Measurements from ENCODE around the gene ZNF71. TPM values are rescaled to one million over a fixed set of nuclear protein-coding genes. Genes with fewer than 3 reads are reported as not detected.

The ZNF71 gene
- 10 to 100 TPM; 11.3 to 29.9 (median 17.8) TPM for total RNA-seq

- ATAC-seq = peak; percentile 96
- peak in 1 of 2 donors; percentile 5 for TF ChIP-seq POLR2A (IDR thresholded peaks at IDR 0.05)
- no peak for TF ChIP-seq CTCF (IDR thresholded peaks at IDR 0.05)
- TF ChIP-seq EP300 (IDR thresholded peaks at IDR 0.05) = no peak
- TF ChIP-seq POLR2AphosphoS5 (IDR thresholded peaks at IDR 0.05) = peak; percentile 19
- 0 to 1% methylated on average over 2 to 8 of the region's 52 CpGs for WGBS, 2 donors (ENCODE audit: low coverage in 1 of 2)
- H3K4me1 ChIP-seq = peaks cover 0 to 32% (median 9%) of the 10 kb centered on the region in 3 donors
- peaks cover 0 to under 1% (median 0%) of the 10 kb centered on the region in 3 donors for H3K9me3 ChIP-seq
- H3K27ac ChIP-seq = peak within 1 kb of the TSS in 3 of 4 donors; percentile 77 to 82 (median 82)
- peaks cover 0 to 16% of the 10 kb centered on the region in 2 donors for H3K36me3 ChIP-seq
- H3K4me3 ChIP-seq = peak within 1 kb of the TSS; percentile 68 to 83
- H3K27me3 ChIP-seq = no peaks in the 10 kb centered on the region
These were observed at the start of gene ZNF71 for GRCh38 chr19:56594783-56595547. TSS of gene ZNF71 (plus strand) at chr19:56595302. CDS start at chr19:56601559, 6,257 bp downstream.

GRCh38 chr19:56547535-56547934 is 47.6 kb upstream of the ZNF71 start:
- 52 to 79% methylated on average over 2 to 5 of the region's 6 CpGs for WGBS, 2 donors (ENCODE audit: low coverage in 1 of 2)

GRCh38 chr19:56554272-56554869 is 40.7 kb upstream of the ZNF71 start:
- H3K4me3 ChIP-seq = no peak overlapping the region
- WGBS, 2 donors (ENCODE audit: low coverage in 1 of 2) = 79 to 87% methylated on average over 6 of the region's 6 CpGs
- no peaks in the 10 kb centered on the region for H3K4me1 ChIP-seq
- H3K36me3 ChIP-seq = peaks cover 29 to 86% of the 10 kb centered on the region in 2 donors
- H3K9me3 ChIP-seq = peaks cover 0 to 100% (median 10%) of the 10 kb centered on the region in 3 donors
- no peaks in the 10 kb centered on the region for H3K27me3 ChIP-seq
- H3K27ac ChIP-seq = no peak overlapping the region
- TF ChIP-seq POLR2AphosphoS5 (IDR thresholded peaks at IDR 0.05) (no peak), CTCF (IDR thresholded peaks at IDR 0.05) (no peak), POLR2A (IDR thresholded peaks at IDR 0.05) (no peak), EP300 (IDR thresholded peaks at IDR 0.05) (no peak)
- ATAC-seq = no peak

More at GRCh38 chr19:56547535-56547934, 47.6 kb upstream of the ZNF71 start:
- Histone ChIP-seq H3K36me3 (peaks cover 32 to 98% of the 10 kb centered on the region in 2 donors), H3K4me3 (no peak overlapping the region), H3K9me3 (peaks cover 4 to 96% (median 4%) of the 10 kb centered on the region in 3 donors), H3K4me1 (no peaks in the 10 kb centered on the region), H3K27me3 (no peaks in the 10 kb centered on the region), H3K27ac (no peak overlapping the region)
- no peak for ATAC-seq
- TF ChIP-seq POLR2A (IDR thresholded peaks at IDR 0.05) (no peak), EP300 (IDR thresholded peaks at IDR 0.05) (no peak), POLR2AphosphoS5 (IDR thresholded peaks at IDR 0.05) (no peak), CTCF (IDR thresholded peaks at IDR 0.05) (no peak)

- H3K27me3 ChIP-seq = no peaks in the 10 kb centered on the region
- no peak overlapping the region for H3K27ac ChIP-seq
- peaks cover 0 to 13% (median 0%) of the 10 kb centered on the region in 3 donors for H3K4me1 ChIP-seq
- no peak overlapping the region for H3K4me3 ChIP-seq
- no peak for ATAC-seq
- WGBS, 2 donors (ENCODE audit: low coverage in 1 of 2) = 93 to 100% methylated on average over 1 to 2 of the region's 2 CpGs
- peaks cover 0 to 30% of the 10 kb centered on the region in 2 donors for H3K36me3 ChIP-seq
- no peak for TF ChIP-seq POLR2A (IDR thresholded peaks at IDR 0.05)
- TF ChIP-seq EP300 (IDR thresholded peaks at IDR 0.05) = no peak
- TF ChIP-seq POLR2AphosphoS5 (IDR thresholded peaks at IDR 0.05) = no peak
- TF ChIP-seq CTCF (IDR thresholded peaks at IDR 0.05) = no peak
- H3K9me3 ChIP-seq = peaks cover 0 to 87% (median 3%) of the 10 kb centered on the region in 3 donors
These were observed 32.3 kb upstream of the ZNF71 start for GRCh38 chr19:56562766-56563165.
